Esophagus muscularis mucosa (tissue), 4 donors: ENCODE measurements around the gene RBP7. TPM values are rescaled to one million over a fixed set of nuclear protein-coding genes. Genes with fewer than 3 reads are reported as not detected.
A peak's percentile ranks its signal among the peaks of the same experiment; 100 is the strongest.

Experiments
- DNase-seq: peaks from one replicate; pipeline ENCODE4 v3.0.0-alpha.2; 2017; ENCODE audit errors: extremely low spot score
- H3K27ac ChIP-seq, 4 donors: fragments of 200-600 bp; sonication (generic); replicated peaks in 1 of 4; 1 replicate in 3 of 4; 2 replicates in 1 of 4; pipeline ENCODE4 v1.5.1; 2016 to 2019; ENCODE audit warnings: mild to moderate bottlenecking in 1 of 4
- H3K27me3 ChIP-seq, 4 donors: fragments of 200-600 bp; sonication (generic); one replicate each; pipeline versions ENCODE4 v1.5.1 to v1.6.0; 2016 to 2019
- H3K36me3 ChIP-seq, 4 donors: fragments of 200-600 bp; sonication (generic); one replicate each; pipeline ENCODE4 v1.5.1; 2016 to 2019
- H3K4me1 ChIP-seq, 4 donors: fragments of 200-600 bp; sonication (generic); one replicate each; pipeline ENCODE4 v1.5.1; 2016 to 2019
- H3K4me3 ChIP-seq, 4 donors: fragments of 200-600 bp; sonication (generic); 1 replicate in 2 of 4; 2 replicates in 2 of 4; pipeline ENCODE4 v1.5.1; 2016 to 2019; ENCODE audit warnings: mild to moderate bottlenecking in 4 of 4, moderate library complexity in 1 of 4
- H3K9me3 ChIP-seq, 4 donors: fragments of 200-600 bp; sonication (generic); 1 replicate in 3 of 4; 2 replicates in 1 of 4; pipeline ENCODE4 v1.5.1; 2016 to 2019
- CTCF ChIP-seq, 3 experiments: fragments of 200-600 bp in 2 of 3; fragments of 450-650 bp in 1 of 3; sonication (generic) in 2 of 3; IDR thresholded peaks; one replicate each; pipeline ENCODE4 v1.5.1; 2017 to 2019; ENCODE audit warnings: antibody characterized with exemption in 3 of 3, mild to moderate bottlenecking in 2 of 3, moderate library complexity in 1 of 3
- EP300 ChIP-seq: sonication (generic); formaldehyde crosslinking; IDR thresholded peaks from one replicate; pipeline ENCODE4 v1.6.1; 2017; ENCODE audit warnings: antibody characterized with exemption
- POLR2A ChIP-seq: fragments of 450-650 bp; IDR thresholded peaks from one replicate; pipeline ENCODE4 v1.6.1; 2017; ENCODE audit warnings: antibody characterized with exemption, moderate library complexity, mild to moderate bottlenecking, low read depth
- POLR2AphosphoS5 ChIP-seq, 2 donors: sonication (generic); formaldehyde crosslinking; IDR thresholded peaks; one replicate each; pipeline ENCODE4 v1.6.1; 2017; ENCODE audit warnings: antibody characterized with exemption in 2 of 2
- WGBS: methylation state at CpG from one replicate; pipeline ENCODE4 v1.1.5; 2018; 5-methylcytosine and 5-hydroxymethylcytosine counted together
- intact Hi-C: fragments of 100-400 bp; cut with DNase I; formaldehyde crosslinking; loops from one replicate; pipeline ENCODE4 v1.15.1; 2023
- total RNA-seq, 4 donors: library from RNA; depleted of rRNA; stranded (reverse); fragments of >200 nt; gene quantifications; one replicate each; pipeline versions ENCODE4 v1.1.0 to v1.2.1, GENCODE V29; 2016

The RBP7 gene
- total RNA-seq, 4 donors from 2014 or later: 5.4 to 30.2 (median 18.1) TPM

GRCh38 chr1:10057796-10058195 lies 60.8 kb downstream of the RBP7 start:
- Histone ChIP-seq H3K4me1 (peaks cover 33 to 58% (median 54%) of the 10 kb centered on the region in 4 donors), H3K27me3 (no peaks in the 10 kb centered on the region), H3K36me3 (peaks cover 0 to 8% (median 0%) of the 10 kb centered on the region in 4 donors), H3K27ac (peak overlapping the region; percentile 8 to 45 (median 30)), H3K4me3 (no peak overlapping the region), H3K9me3 (no peaks in the 10 kb centered on the region)
- TF ChIP-seq POLR2AphosphoS5 (IDR thresholded peaks at IDR 0.05) (no peak), CTCF (IDR thresholded peaks at IDR 0.05) (no peak), EP300 (no peak), POLR2A (no peak)
- 65% methylated on average over 5 of the region's 5 CpGs for WGBS
- DNase-seq: no peak
- intact Hi-C loops: no loop called here

GRCh38 chr1:10059342-10059718 lies 62.3 kb downstream of the RBP7 start:
- TF ChIP-seq POLR2AphosphoS5 (IDR thresholded peaks at IDR 0.05): peak in 1 of 2 donors; percentile 48
- no peak for TF ChIP-seq EP300
- no peak for TF ChIP-seq POLR2A
- H3K36me3 ChIP-seq: no peaks in the 10 kb centered on the region
- peaks cover 40 to 65% (median 64%) of the 10 kb centered on the region in 4 donors for H3K4me1 ChIP-seq
- H3K9me3 ChIP-seq: no peaks in the 10 kb centered on the region
- intact Hi-C loops: no loop called here
- WGBS: 95% methylated on average over 6 of the region's 8 CpGs
- H3K4me3 ChIP-seq: no peak overlapping the region
- H3K27ac ChIP-seq: peak overlapping the region in 1 of 4 donors; percentile 42
- no peak for DNase-seq
- no peaks in the 10 kb centered on the region for H3K27me3 ChIP-seq

- Histone ChIP-seq H3K36me3 (no peaks in the 10 kb centered on the region), H3K9me3 (no peaks in the 10 kb centered on the region), H3K4me1 (peaks cover 50 to 73% (median 67%) of the 10 kb centered on the region in 4 donors), H3K27me3 (no peaks in the 10 kb centered on the region), H3K27ac (no peak overlapping the region), H3K4me3 (no peak overlapping the region)
- WGBS: 84% methylated on average over 8 of the region's 8 CpGs
- no peak for DNase-seq
- TF ChIP-seq EP300 (no peak), POLR2A (no peak), POLR2AphosphoS5 (IDR thresholded peaks at IDR 0.05) (no peak), CTCF (IDR thresholded peaks at IDR 0.05) (no peak)
- intact Hi-C loops: loop anchor here (10.0 kb wide), 1 partner anchor 64 kb away; no protein-coding TSS in a partner anchor
Observed at GRCh38 chr1:10060311-10061100, 63.5 kb downstream of the RBP7 start.

GRCh38 chr1:10061276-10061675 lies 64.2 kb downstream of the RBP7 start:
- intact Hi-C loops: loop anchor here (10.0 kb wide), 1 partner anchor 64 kb away; no protein-coding TSS in a partner anchor
- peaks cover 49 to 73% (median 67%) of the 10 kb centered on the region in 4 donors for H3K4me1 ChIP-seq
- H3K27ac ChIP-seq: no peak overlapping the region
- no peak for DNase-seq
- WGBS: 94% methylated on average over 5 of the region's 5 CpGs
- H3K4me3 ChIP-seq: no peak overlapping the region
- no peaks in the 10 kb centered on the region for H3K36me3 ChIP-seq
- TF ChIP-seq POLR2A (no peak), EP300 (no peak), CTCF (IDR thresholded peaks at IDR 0.05) (no peak), POLR2AphosphoS5 (IDR thresholded peaks at IDR 0.05) (no peak)
- H3K27me3 ChIP-seq: no peaks in the 10 kb centered on the region
- H3K9me3 ChIP-seq: no peaks in the 10 kb centered on the region

GRCh38 chr1:10063878-10064277 lies 66.8 kb downstream of the RBP7 start:
- H3K27me3 ChIP-seq: no peaks in the 10 kb centered on the region
- H3K4me3 ChIP-seq: no peak overlapping the region
- no peaks in the 10 kb centered on the region for H3K36me3 ChIP-seq
- no peak overlapping the region for H3K27ac ChIP-seq
- intact Hi-C loops: loop anchor here (10.0 kb wide), 1 partner anchor 61 kb away; no protein-coding TSS in a partner anchor
- no peaks in the 10 kb centered on the region for H3K9me3 ChIP-seq
- peaks cover 47 to 73% (median 67%) of the 10 kb centered on the region in 4 donors for H3K4me1 ChIP-seq
- WGBS: 81% methylated on average over 7 of the region's 7 CpGs
- no peak for DNase-seq
- TF ChIP-seq POLR2A (no peak), EP300 (no peak), CTCF (IDR thresholded peaks at IDR 0.05) (no peak), POLR2AphosphoS5 (IDR thresholded peaks at IDR 0.05) (no peak)
